Endothelial cell of umbilical vein (primary cell): Measurements from ENCODE around the gene MAPK8IP3.

ENCODE experiments used
- CTCF ChIP-seq, 2 donors: IDR thresholded peaks; 1 replicate in 1 of 2; 2 replicates in 1 of 2; pipeline ENCODE4 v1.5.1; 2011; ENCODE audit warnings: low read length in 2 of 2, mild to moderate bottlenecking in 2 of 2, moderate library complexity in 2 of 2, control low read depth in 1 of 2, inconsistent platforms in 1 of 2, low read depth in 1 of 2; ENCODE audit not compliant: insufficient read depth in 1 of 2; ENCODE audit errors: extremely low read depth in 1 of 2
- EZH2 ChIP-seq: IDR thresholded peaks from 2 replicates; pipeline ENCODE4 v1.6.1; 2012; ENCODE audit warnings: borderline replicate concordance, low read depth, mild to moderate bottlenecking, moderate library complexity, low read length, inconsistent platforms; ENCODE audit not compliant: severe bottlenecking
- GATA2 ChIP-seq: IDR thresholded peaks from 2 replicates; pipeline ENCODE4 v1.7.0; 2011; ENCODE audit warnings: low read depth, mild to moderate bottlenecking, moderate library complexity, mixed read lengths, low read length; ENCODE audit not compliant: insufficient read length, insufficient read depth
- JUN ChIP-seq: IDR thresholded peaks from 2 replicates; pipeline ENCODE4 v1.6.1; 2011; ENCODE audit warnings: borderline replicate concordance, low read depth; ENCODE audit not compliant: insufficient read length, insufficient read depth
- POLR2A ChIP-seq: IDR thresholded peaks from 2 replicates; pipeline ENCODE4 v1.6.1; 2012; ENCODE audit warnings: low read depth, mild to moderate bottlenecking, control low read depth, low read length
- POLR2AphosphoS5 ChIP-seq: IDR thresholded peaks from 2 replicates; pipeline ENCODE4 v1.6.1; 2012; ENCODE audit warnings: low read depth, mild to moderate bottlenecking, control low read depth, low read length, moderate library complexity; ENCODE audit not compliant: insufficient read depth

GRCh38 chr16:1677942-1678499, 28.0 kb upstream of the MAPK8IP3 start, which contains the start of gene JPT2:
- TF ChIP-seq CTCF (IDR thresholded peaks at IDR 0.05; ENCODE audit: extremely low read depth in 1 of 2, insufficient read depth in 1 of 2, low read depth in 1 of 2, low read length in 2 of 2) (no peak), JUN (no peak), POLR2AphosphoS5 (peak; percentile 77), EZH2 (no peak), POLR2A (peak; percentile 48), GATA2 (no peak)
